ENCODE measurements around the gene RGL3.
"Not testable (repeated sequence)": the region's sequence is repeated elsewhere in the genome, so short reads cannot be mapped to it uniquely, and the experiment has no call there.

Gene RGL3

DNA sequence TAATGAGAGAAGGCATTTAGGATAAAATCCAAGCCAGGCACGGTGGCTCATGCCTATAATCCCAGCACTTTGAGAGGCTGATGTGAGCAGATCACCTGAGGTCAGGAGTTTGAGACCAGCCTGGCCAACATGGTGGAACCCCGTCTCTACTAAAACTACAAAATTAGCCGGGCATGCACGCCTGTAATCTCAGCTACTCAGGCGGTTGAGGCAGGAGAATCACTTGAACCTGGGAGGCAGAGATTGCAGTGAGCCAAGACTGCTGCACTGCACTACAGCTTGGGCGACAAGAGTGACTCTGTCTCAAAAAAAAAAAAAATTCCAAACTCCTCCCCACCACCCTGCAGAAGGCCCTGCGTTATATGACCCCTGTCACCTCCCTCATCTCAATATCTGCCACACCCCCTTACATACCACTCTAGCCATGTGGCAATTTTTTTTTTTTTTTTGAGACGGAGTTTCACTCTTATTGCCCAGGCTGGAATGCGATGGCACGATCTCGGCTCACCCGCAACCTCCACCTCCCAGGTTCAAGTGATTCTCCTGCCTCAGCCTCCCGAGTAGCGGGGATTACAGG is 39.8 kb downstream of the RGL3 start:
- DNase-seq = not testable (repeated sequence)

DNA sequence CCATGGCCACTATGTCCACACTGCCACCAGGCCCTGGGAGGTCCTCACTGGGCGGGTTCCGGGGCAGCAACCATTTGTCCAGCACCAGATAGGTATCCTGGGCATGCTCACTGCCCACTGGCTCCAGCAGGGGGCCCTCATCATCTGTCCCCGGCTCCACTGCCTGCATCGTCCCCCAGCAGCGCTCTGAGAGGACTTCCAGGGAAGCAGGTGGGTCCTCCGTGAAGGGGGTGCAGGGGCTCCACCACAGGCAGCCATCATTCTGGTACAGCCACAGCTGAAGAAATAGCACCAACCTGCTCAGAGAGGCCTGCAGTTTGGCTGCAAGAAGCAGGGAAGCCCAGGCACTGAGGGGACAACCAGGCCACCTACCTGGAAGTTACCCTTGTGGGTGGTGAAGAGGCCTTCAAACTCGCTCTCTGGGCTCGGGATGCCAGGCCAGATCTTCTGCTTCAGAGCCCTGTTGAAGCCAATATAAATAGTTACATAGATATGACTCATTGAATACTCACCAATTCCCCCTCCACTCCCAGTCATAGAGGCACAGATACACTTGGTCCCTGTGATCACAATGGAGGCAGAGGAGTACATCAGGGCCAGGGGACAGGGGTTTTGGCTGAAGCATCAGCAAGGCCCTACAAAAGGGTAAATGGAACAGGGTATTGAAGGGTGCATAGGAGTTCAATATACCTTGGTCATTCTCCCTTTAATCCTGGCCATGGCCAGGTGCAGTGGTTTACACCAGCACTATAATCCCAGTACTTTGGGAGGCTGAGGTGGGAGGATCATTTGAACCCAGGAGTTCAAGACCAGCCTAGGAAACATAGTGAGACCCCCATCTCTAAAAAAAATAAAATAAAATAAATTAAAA is 40.6 kb downstream of the RGL3 start:
- peak; percentile 18 for DNase-seq

DNA sequence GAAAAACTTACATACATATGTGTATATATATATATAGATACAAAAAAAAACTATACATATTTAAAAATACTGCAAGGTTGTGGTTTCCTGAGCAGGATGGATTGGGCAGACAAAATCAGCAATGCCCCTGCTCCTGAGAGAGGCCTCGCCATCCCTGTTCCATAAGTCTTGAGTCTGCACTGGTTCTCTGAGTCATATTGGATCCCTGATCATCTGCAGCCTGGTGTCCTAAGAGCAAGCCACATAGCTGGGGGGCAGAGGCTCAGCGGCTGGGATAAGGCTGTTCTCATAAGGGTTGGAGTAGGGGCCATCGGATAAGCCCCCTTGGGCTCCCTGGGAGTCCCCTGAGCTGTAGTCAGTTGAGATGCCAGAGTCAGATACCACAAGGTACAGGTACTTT is 41.4 kb downstream of the RGL3 start:
- no peak for DNase-seq

DNA sequence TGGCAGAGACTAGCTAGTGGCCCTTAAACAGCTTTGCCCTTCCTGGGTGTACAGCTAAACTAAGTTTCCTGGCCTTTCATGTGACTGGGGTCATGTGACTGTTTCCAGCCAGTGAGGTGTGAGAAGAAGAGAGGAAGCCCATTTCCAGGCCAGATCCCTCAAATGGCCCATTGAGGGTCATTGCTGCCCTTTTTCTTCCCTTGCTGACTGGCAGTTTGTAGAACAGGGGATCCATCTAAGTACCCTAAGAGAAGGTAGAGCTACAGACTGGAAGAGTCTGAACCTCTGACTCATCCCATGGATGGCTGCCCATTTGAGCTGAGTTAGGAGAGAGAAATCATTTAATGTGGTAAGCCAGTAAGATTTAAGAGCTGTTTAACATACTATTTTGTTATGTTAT is 41.9 kb downstream of the RGL3 start:
- DNase-seq = no peak

DNA sequence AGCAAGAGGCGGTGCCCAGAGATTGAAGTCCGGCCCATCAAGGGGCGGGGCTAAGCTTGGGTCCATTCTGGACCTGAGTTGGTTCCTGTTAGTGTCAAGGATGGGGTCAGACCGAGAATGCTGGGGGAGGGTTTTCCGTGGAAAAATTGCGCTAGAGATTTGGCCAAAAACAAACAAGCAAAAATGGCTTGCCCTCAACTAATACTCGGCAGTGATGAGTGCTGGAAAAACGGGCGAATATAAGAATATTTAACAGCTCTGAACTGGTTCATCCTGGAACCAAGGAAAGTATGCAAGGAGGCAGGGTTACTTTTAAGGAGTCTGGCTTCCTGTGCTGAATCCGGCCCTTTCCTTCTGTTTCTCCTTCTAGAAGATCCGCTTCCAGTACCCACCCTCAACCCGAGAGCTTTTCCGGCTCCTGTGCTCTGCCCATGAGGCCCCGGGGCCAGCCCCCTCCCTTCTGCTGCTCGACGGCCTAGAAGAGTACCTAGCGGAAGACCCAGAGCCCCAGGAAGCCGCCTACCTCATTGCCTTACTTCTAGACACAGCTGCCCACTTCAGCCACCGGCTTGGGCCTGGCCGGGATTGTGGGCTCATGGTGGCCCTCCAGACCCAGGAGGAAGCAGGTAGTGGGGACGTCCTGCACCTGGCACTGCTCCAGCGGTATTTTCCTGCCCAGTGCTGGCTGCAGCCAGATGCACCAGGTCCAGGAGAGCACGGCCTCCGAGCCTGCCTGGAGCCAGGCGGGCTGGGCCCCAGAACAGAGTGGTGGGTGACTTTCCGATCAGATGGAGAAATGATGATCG is 43.8 kb downstream of the RGL3 start:
- peak; percentile 75 for DNase-seq

DNA sequence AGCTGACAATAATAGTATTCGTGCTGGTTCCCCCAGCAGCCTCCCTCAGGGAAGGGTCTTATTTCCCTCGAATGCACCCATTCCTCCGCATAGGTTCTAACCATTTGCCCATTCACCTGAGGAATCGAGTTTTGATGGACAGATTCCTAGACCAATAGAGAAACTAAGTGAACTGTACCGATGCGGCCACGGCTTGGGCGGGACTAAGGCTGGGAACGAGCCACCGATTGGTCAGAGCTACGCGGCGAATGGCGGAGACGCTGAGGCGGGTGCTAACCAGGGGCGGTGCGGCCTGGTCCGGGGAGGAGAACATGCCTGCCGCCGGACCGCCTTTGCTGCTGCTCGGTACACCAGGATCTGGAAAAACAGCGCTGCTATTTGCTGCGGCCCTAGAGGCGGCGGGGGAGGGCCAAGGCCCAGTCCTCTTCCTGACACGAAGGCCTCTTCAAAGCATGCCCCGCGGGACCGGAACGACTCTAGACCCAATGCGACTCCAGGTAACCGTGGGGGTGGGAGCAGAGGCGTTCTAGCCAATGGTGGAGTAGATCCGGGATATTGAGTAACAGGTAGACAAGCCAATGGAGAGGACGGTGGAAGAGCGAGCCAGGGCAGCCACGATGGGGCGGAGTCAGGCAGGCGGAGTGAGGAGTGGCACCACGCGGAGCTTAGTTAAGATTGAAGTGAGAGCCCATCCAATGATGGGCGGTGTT is 44.5 kb downstream of the RGL3 start, which contains the start of gene SWSAP1:
SWSAP1 (plus strand) TSS at position 234 of the 710 bp plus-strand sequence; CDS start at position 249, 15 bp downstream.
- DNase-seq = peak; percentile 99

DNA sequence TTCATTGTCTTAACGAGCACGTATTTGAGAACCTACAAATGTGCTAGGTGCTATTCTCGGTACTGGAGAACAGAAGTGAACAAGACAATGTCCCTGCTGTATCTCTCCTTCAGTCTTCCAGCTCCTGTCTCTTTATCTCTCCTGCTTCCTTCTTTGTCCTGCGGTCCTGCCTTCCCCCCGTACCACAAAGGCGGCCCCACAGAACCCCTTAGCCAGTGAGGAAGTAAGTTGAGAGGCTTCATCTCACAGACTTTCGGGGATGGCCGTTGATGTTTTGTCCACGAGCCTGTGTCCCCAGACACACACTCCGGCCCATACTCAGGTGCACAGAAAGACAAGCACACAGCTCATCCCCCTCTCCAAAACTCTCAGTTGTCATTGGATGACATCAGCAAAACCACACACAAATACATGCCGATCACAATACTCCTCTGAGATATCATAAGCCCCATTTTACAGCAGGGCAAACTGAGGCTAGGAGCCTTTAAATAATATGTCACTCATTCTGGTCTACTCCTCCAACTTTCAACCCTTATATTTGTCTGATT is 45.2 kb downstream of the RGL3 start:
- DNase-seq = no peak

DNA sequence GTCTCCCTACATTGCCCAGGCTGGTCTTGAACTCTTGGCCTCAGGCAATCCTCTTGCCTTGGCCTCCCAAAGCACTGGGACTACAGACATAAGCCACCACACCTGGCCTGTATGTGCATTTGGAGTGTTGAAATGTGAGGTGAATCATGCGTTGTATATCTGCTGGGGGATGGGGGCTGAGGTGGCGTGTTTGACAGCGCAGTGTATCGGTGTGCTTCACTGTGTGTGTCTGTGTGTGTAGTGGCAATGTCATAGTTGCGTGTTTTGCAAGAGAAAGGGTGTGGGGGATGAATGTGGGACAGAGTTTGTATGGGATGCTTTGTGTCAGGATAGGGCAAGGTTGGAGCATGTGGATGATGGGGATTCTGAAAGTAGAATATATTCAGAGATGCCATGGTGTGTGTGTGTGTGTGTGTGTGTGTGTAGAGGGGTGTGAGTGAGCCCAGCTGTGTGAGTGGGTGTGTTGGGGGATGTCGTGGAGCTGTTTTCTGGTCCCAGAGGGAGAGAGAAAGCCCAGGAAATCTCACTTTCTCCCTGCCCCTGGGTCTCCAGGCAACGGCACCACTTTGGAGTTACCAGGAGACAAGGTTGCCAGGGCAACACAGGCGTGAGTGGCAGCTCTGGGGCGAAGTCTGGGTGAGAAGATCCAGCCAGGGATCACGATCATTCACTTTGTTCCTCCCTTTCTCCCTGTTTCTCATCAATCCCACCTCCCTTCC is 45.8 kb downstream of the RGL3 start:
- no peak for DNase-seq

DNA sequence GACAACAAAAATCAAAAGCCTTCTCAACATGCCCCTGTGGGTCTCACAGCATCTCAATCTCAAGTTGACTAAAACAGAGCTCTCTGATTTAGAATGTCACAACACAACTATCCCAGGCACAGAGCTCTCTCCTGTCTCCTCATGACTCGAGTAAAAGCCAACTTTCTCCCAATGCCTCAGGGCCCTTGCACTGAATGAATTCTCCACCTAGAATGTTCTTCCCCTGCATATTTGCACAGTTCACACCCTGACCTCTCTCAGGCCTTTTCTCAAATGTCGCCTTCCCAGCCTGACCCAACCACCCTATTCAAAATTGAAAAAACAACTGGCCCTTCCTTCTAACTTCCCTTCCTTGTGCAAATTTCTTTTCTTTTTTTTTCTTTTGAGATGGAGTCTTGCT is 48.4 kb downstream of the RGL3 start:
- no peak for DNase-seq

DNA sequence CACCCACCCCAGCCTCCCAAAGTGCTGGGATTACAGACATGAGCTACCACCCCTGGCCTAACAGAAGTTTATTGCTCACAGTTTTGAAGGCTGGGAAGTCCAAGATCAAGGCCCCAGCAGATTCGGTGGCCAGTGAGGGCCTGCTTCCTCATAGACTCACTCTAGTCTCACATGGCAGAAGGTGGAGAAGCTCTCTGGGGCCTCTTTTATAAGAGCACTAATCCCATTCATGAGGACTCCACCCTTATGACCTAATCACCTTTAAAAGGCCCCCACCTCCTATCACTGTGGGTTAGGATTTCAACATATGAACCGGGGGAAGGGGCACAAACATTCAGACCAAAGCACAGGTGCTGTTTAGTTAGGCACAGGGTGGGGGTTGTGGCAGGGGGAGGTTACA is 51.6 kb downstream of the RGL3 start:
- no peak for DNase-seq

DNA sequence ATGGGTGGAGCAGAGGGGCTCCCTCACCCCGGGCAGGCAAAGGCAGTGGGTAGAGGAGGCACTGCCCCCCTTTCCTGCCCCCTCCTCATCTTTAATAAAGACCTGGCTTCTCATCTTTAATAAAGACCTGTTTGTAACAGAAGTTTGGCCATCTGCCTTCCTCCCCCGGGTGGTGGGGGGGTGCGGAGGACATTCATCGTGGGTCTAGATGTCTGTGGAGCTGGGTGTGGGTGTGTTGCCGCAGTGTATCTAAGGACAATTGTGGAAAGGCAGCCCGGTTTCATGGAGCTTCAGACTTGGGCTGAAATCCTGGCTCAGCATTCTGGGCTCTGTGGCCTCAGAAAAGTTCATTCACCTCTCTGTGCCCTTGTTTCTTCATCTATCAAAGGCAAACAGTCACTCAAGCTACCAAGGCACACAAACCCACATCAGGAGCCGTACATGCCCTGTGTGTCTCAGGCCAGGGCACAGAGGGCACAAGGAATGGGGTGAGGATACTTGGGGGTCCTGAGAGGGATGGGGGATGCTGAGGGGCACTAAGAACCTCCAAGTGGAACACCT is 53.5 kb downstream of the RGL3 start:
- no peak for DNase-seq

DNA sequence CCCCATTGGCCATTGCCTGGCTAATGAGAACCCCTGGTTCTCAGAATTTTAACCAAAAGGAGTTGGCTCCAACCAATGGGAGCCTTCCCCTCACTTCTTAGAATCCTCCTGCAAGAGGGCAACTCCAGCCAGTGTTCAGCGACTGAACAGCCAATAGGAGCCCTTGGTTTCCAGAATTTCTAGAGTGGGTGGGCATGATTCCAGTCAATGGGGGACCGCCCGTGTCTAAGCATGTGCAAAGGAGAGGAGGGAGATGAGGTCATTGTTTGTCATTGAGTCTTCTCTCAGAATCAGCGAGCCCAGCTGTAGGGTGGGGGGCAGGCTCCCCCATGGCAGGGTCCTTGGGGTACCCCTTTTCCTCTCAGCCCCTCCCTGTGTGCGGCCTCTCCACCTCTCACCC is 54.2 kb downstream of the RGL3 start:
- DNase-seq = no peak

DNA sequence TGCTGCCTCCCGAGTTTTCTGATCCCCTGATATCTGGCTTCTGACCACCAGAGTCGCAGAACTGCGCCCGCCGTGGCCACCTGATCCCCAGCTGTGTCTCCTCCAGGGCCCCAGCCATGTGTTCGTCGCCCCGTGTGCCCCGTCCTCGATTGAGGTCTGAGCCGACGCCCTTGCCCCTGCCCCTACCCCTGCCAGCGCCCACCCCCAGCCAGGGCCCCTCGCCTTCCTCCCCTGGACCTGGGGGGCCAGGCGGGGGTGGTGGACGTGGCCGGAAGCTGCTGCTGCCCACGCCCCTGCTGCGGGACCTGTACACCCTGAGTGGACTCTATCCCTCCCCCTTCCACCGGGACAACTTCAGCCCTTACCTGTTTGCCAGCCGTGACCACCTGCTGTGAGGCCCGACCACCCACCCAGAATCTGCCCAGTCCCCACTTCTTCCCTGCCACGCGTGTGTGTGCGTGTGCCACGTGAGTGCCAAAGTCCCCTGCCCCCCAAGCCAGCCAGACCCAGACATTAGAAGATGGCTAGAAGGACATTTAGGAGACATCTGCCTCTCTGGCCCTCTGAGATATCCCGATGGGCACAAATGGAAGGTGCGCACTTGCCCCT is 54.7 kb downstream of the RGL3 start:
- no peak for DNase-seq

DNA sequence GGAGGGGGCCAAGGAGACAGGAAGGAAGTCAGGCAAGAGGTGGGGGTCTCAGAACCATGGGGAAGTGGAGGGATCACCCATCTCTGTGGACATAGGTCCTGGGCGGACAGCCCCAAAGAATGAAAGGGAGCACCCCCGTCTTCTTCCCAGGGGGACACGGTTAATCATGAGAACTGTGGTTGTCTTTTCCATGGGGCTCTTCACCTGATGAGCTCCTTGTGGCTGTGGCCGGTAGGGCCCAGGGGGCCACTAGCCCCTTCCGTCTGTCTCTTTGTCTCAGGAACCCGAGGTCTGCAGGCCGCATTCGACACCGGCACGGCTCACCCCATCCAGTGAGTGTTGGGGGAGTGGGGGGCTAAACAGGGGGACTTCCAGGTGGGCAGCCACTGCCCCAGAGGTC is 55.2 kb downstream of the RGL3 start:
- no peak for DNase-seq

DNA sequence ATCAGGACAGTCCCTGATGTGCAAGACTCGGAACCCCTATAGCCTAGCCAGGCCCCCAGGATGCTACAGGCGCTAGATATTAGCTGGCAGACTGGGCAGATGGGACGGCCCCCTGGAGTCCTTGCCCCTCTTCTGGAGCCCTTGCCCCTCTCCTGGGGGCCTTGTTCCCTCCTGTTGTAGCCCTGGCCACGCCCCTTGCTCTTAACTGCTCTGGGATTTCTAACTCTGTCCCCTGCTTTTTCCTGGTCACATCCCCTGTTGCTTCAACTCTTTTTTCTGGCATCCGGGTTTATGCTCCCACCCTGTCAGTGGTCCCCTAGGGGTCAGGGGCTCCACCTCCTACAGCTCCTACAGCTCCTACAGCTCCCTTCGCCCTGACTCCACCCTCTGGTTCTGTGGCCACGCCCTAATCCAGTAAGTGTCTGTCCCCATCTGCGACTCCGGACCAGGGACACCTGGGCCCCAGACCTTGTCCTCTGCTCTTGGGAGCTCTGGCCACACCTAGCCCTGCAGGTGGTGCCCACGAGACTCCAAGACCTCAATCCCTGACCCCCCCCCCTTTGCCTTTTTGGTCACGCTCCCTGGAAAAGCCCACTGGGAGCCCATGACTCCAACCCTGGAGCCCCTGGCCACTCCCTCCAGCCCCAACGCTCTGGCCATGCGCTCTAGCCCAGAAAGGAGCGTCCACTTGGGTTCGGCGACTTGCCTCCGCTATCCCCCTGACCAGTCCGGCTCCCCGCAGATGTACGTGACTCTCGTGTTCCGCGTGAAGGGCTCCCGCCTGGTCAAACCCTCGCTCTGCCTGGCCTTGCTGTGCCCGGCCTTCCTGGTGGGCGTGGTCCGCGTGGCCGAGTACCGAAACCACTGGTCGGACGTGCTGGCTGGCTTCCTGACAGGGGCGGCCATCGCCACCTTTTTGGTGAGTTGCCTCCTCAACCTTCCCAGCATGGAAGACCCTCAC is 57.1 kb downstream of the RGL3 start:
- DNase-seq = no peak

DNA sequence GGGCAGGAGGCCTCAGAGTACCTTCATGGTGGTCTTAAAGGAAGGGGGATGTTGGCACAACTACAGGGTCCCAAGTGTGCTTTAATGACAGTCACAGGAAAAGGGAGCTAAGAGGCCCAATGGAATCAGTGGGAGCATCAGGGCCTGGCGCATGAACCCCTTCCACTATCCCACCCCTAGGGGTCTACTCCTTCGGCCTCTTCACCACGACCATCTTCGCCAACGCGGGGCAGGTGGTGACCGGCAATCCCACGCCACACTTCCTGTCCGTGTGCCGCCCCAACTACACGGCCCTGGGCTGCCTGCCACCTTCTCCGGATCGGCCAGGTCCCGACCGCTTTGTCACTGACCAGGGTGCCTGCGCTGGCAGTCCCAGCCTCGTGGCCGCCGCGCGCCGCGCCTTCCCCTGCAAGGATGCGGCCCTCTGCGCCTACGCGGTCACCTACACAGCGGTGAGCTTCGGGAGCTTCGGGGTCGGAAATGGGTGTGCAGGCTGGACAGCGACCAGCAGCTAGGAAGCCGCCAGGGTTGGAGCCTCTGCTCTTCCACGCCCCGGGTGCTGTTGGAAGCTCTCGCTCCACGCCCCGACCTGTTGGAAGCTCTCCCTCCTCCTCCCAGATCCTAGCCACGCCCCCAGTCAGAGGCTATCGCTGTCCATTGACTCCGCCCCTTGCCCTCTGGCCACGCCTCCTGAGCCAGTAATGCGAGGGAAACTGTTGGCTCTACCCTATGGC is 57.9 kb downstream of the RGL3 start:
- DNase-seq = no peak

DNA sequence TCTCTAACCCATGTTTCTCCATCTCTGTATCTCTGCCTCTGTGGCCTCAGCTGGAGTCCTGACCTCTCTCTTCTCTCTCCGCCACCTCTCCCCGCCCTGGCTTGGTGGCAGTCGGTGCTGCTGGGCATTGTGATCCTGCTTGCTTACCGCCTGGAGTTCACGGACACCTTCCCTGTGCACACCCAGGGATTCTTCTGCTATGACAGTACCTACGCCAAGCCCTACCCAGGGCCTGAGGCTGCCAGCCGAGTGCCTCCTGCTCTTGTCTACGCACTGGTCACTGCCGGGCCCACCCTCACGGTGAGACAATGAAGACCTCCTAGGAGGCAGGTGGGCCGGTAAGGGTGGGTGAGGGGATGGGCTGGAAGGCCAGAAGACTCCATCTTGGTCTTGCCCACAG is 59.7 kb downstream of the RGL3 start:
- DNase-seq = no peak

DNA sequence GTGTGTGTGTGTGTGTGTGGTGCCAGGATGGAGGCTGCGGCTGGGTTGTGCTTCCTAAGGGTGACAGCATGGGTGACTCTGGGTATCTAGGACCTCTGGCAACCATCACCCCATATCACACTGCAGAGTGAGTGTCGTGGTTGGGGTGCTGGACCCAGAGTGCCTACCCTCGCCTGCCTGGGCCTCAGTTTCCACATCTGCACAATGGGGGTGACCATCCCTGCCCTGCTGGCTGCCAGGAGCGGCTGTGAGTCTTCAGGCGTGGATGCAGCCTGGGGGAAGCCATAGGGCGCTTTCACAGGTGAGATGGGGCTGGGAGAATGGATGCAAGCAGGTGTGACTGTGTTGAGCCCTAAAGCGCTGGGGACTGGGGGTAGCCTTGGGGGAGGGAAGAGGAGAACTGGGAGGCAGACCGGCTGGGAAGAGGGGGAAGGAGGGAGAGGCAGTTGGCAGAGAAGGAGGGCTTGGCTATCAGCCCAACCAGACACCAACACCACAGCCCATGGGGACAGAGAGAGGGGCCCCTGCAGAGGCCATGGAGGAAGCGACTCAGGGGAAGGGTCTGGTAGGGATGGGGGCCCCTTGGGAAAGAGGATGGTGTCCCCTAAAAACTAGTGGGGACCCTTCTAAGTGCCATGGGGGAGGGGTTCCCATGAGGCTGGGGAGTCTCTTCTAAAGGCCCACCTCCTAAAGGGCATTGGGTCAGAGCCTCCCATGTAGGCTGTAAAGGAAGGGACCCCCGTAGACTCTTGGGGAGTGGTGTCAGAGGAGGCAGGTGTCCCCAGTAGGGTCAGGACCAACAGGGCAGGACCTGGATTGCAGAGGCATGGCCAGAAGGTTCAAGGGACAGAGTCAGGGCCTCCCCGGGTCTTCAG is 62.2 kb downstream of the RGL3 start:
- no peak for DNase-seq

Measured in CD4-positive, alpha-beta T cell treated with Interferon gamma for 1 hour (primary cell).